Erythroblast (primary cell): Measurements from ENCODE around the gene MSANTD1.

Experiments
- GATA1 ChIP-seq: IDR thresholded peaks from 2 replicates; pipeline ENCODE4 v1.6.1; 2011; ENCODE audit warnings: low read depth, mild to moderate bottlenecking, control low read depth, low read length, moderate library complexity
- POLR2A ChIP-seq: IDR thresholded peaks from 2 replicates; pipeline ENCODE4 v1.6.1; 2011; ENCODE audit warnings: mild to moderate bottlenecking, low read length

GRCh38 chr4:3211866-3212265 is 37.1 kb upstream of the MSANTD1 start:
- TF ChIP-seq POLR2A (no peak), GATA1 (no peak)
